Muscle layer of colon (tissue), 2 donors: ENCODE results near the gene EIF4E.
"Not testable (repeated sequence)": the region's sequence is repeated elsewhere in the genome, so short reads cannot be mapped to it uniquely, and the experiment has no call there.

ENCODE experiments used
- H3K27ac ChIP-seq: one replicate; pipeline ENCODE4 v1.7.0; 2013; ENCODE audit warnings: low read depth, mild to moderate bottlenecking, low read length, moderate library complexity
- H3K27me3 ChIP-seq, 2 donors: one replicate each; pipeline ENCODE4 v1.7.0; 2013; ENCODE audit warnings: low read length in 2 of 2, mild to moderate bottlenecking in 2 of 2; ENCODE audit not compliant: insufficient read depth in 2 of 2, control insufficient read depth in 1 of 2
- H3K36me3 ChIP-seq: one replicate; pipeline ENCODE4 v1.7.0; 2013; ENCODE audit warnings: mild to moderate bottlenecking, low read length; ENCODE audit not compliant: insufficient read depth
- H3K4me1 ChIP-seq: one replicate; pipeline ENCODE4 v1.7.0; 2013; ENCODE audit warnings: mild to moderate bottlenecking, low read length; ENCODE audit not compliant: insufficient read depth
- H3K4me3 ChIP-seq, 2 donors: one replicate each; pipeline ENCODE4 v1.7.0; 2013; ENCODE audit warnings: low read length in 2 of 2, low read depth in 1 of 2, mild to moderate bottlenecking in 1 of 2, moderate library complexity in 1 of 2
- H3K9ac ChIP-seq: one replicate; pipeline ENCODE4 v1.7.0; 2013; ENCODE audit warnings: low read length
- H3K9me3 ChIP-seq: one replicate; pipeline ENCODE4 v1.7.0; 2013; ENCODE audit warnings: mild to moderate bottlenecking, low read length
- donor health status: abdominal sarcoma.
- donor health status: Adenocarcinoma of cecum.

EIF4E gene

DNA sequence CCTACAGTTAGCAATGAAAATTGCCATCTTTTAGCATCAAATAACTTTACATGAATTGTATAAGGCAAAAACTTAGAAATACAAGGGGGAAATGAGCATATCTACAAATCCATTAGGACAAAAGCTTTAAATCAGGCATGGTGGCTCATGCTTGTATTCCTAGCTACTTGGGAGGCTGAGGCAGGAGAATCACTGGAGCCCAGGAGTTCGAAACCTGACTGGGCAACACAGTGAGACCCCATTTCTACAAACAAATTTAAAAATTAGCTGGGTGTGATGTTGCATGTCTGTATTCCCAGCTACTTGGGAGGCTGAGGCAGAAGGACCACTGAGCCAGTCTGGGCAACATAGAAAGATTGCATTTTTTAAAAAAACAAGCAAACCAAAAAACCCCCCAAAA is 61.3 kb downstream of the EIF4E start:
- Histone ChIP-seq H3K9ac (no peak overlapping the region), H3K4me1 (no peaks in the 10 kb centered on the region), H3K27me3 (no peaks in the 10 kb centered on the region), H3K4me3 (no peak overlapping the region), H3K9me3 (no peaks in the 10 kb centered on the region), H3K27ac (no peak overlapping the region), H3K36me3 (no peaks in the 10 kb centered on the region)

DNA sequence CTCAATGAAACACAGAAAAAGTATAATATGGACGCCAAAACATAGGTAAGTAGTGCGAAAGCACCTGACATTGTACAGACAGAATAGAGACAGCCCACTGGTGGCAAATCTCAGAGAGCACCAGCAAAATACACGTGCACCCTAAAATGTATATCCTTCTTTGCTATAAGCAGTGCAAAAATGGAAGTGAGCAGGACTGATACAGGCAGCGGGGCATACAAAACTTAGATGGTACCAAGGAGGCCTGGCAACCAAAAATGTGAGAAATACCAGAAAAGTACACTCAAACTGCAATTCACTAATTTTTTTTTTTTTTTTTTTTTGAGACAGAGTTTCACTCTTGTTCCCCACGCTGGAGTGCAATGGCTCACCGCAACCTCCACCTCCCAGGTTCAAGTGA is 63.9 kb downstream of the EIF4E start:
- no peak overlapping the region for H3K9ac ChIP-seq
- no peak overlapping the region for H3K4me3 ChIP-seq
- H3K27ac ChIP-seq, result no peak overlapping the region
- no peaks in the 10 kb centered on the region for H3K36me3 ChIP-seq
- no peaks in the 10 kb centered on the region for H3K27me3 ChIP-seq
- H3K4me1 ChIP-seq, result no peaks in the 10 kb centered on the region
- H3K9me3 ChIP-seq, result no peaks in the 10 kb centered on the region

DNA sequence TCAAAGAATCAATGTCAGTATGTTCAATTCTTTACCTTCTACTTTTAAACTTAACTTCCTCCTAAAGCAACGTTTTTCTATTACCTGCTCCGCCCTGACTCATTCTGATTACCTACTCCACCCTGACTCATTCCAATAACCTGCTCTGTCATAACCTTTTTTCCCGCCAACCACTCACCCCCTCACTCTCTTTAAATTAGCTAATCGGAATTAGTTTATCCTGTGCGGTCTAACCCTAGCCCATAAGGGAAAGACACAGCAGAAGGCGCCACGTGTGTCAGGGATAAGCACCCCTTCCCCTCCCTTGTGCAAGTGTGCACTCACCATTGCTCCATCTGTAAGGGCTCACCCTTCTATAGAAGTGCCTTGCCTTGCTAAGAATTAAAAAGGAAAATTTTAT is 64.4 kb downstream of the EIF4E start:
- H3K36me3 ChIP-seq, result no peaks in the 10 kb centered on the region
- no peaks in the 10 kb centered on the region for H3K9me3 ChIP-seq
- no peak overlapping the region for H3K4me3 ChIP-seq
- H3K4me1 ChIP-seq, result no peaks in the 10 kb centered on the region
- no peaks in the 10 kb centered on the region for H3K27me3 ChIP-seq
- no peak overlapping the region for H3K27ac ChIP-seq
- no peak overlapping the region for H3K9ac ChIP-seq

DNA sequence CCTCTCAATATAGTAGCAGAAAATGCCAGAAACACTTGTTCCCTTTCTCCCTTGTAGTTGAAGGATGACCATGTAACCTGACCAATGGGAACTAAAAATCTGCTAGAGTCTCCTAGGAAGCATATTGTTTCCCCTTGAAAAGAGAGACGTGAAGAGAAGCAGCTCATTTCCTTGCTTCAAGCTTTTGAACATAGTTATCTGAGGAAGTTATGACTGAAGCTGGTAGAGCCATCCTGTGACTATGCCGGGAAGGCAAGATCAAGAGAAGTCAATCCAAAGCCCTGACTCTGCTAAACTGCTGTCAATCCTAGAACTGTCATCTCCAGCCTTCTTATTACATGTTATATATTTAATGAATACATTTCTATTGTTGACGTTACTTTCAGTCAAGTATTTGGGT is 66.6 kb downstream of the EIF4E start:
- H3K9me3 ChIP-seq, result no peaks in the 10 kb centered on the region
- H3K9ac ChIP-seq, result no peak overlapping the region
- no peaks in the 10 kb centered on the region for H3K4me1 ChIP-seq
- H3K27ac ChIP-seq, result no peak overlapping the region
- H3K4me3 ChIP-seq, result no peak overlapping the region
- H3K36me3 ChIP-seq, result no peaks in the 10 kb centered on the region
- H3K27me3 ChIP-seq, result no peaks in the 10 kb centered on the region

DNA sequence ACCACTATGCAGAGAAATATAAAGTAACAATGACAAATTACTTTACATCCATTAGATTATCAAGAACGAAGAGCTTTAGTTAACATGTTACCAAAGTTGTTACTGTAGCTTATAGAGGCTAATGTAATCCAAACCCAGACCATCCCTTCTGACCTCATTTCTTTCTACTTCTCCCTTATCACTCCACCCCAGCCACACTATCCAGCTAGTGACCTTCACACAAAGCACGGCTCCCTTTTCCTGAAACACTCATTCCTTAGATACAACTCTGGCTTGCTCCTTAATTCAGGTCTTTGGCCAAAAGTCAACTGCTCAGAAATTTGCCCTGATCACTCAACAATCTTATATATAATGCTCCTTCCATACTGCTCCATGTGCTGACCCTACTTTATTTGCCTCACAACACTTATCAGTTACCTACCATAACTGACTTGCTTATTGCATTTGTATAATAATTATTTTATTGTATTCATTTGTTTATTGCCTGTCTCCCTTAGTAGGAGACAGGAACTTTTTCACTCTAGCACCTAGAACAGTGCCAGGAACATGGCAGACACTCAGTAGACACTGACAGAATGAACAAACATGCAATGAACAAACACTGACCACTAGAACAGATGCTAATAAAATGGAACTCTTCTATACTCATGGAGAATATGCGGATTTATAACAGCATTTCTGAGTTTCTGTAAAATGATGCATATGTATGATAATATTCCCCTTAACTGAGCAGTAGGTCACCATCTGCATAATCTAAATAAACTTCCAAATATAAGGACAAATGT is 67.6 kb downstream of the EIF4E start:
- H3K9ac ChIP-seq, result no peak overlapping the region
- H3K36me3 ChIP-seq, result no peaks in the 10 kb centered on the region
- H3K27me3 ChIP-seq, result no peaks in the 10 kb centered on the region
- no peak overlapping the region for H3K4me3 ChIP-seq
- no peaks in the 10 kb centered on the region for H3K9me3 ChIP-seq
- no peak overlapping the region for H3K27ac ChIP-seq
- no peaks in the 10 kb centered on the region for H3K4me1 ChIP-seq

DNA sequence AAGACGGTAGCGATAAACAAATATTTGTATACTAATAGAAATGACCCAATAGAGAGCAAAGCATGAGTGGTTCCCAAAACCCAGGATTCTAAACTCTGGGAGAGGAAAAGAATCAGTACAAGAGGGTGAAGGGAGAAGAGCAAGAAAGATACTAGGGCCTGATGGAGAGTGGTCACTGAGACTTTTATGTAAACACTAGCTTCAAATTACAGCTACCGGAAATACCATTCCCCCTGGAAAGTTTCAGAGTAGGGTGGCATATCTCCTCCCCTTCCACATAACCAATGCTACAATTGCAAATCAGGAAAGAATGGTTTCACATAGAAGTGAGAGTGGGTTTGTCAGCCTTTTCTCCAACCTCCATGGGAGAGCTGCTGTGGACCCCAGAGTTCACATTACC is 77.1 kb downstream of the EIF4E start:
- no peak overlapping the region for H3K9ac ChIP-seq
- no peak overlapping the region for H3K4me3 ChIP-seq
- no peaks in the 10 kb centered on the region for H3K27me3 ChIP-seq
- H3K9me3 ChIP-seq, result no peaks in the 10 kb centered on the region
- H3K36me3 ChIP-seq, result no peaks in the 10 kb centered on the region
- H3K27ac ChIP-seq, result no peak overlapping the region
- no peaks in the 10 kb centered on the region for H3K4me1 ChIP-seq

DNA sequence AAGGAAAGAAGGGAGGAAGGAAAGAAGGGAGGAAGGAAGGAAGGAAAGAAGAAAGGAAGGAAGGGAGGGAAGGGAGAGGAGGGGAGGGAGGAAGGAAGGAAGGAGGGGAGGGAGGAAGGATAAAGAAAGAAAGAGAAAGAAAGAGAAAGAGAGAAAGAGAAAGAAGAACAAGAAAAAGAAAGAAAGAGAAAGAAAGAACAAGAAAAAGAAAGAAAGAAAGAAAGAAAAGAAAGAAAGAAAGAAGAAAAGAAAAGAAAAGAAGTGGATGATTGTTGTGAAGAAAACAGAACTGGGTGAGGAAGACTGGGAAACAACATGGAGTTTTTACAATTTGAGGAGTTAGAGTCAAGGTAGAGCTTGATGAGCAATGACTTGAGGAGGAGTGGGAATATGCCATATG is 78.0 kb downstream of the EIF4E start:
- Histone ChIP-seq H3K27ac (no peak overlapping the region), H3K36me3 (no peaks in the 10 kb centered on the region), H3K4me3 (no peak overlapping the region), H3K9ac (no peak overlapping the region), H3K9me3 (no peaks in the 10 kb centered on the region), H3K27me3 (no peaks in the 10 kb centered on the region), H3K4me1 (no peaks in the 10 kb centered on the region)

DNA sequence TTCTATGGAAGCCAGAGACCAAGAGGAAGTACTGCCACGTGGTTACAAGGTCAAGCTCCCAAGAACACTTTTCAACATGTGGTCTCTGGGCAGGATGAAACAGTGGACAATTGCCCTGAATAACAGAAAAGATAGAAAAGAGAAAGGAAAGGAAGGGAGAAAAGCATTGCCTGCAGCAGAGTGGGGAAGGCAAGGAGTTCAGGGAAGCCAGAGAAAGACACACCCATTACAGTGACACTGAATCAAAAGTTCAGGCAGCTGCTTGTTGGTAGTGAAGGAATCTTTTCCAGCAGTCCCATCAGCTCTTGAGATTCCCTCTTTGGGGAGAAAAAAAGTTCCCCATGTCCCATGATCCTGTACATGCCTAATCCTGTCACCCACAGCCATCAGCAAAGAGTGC is 80.5 kb downstream of the EIF4E start:
- H3K36me3 ChIP-seq, result no peaks in the 10 kb centered on the region
- H3K9ac ChIP-seq, result no peak overlapping the region
- no peak overlapping the region for H3K4me3 ChIP-seq
- H3K9me3 ChIP-seq, result no peaks in the 10 kb centered on the region
- H3K4me1 ChIP-seq, result no peaks in the 10 kb centered on the region
- no peaks in the 10 kb centered on the region for H3K27me3 ChIP-seq
- H3K27ac ChIP-seq, result no peak overlapping the region

DNA sequence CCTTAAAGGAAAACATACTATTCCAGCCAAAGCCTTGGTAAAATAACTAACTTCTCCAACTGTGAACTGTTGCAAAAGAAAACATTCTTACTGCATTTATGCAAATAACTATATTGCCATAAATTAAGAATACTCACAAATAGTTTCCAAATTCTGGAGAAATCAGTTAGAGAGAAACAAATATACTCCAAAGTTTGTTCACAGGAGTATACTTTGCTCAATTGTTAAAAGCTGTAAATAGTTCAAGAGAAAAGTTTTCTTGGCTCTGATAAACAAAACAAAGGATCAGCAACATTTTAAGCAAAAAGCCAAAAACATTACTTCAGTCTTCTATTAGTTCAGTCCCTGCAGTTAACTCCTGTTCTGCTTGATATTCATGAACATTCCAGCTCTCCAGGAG is 83.0 kb downstream of the EIF4E start:
- Histone ChIP-seq H3K4me3 (no peak overlapping the region), H3K9me3 (no peaks in the 10 kb centered on the region), H3K27ac (no peak overlapping the region), H3K36me3 (no peaks in the 10 kb centered on the region), H3K9ac (no peak overlapping the region), H3K27me3 (no peaks in the 10 kb centered on the region), H3K4me1 (no peaks in the 10 kb centered on the region)

DNA sequence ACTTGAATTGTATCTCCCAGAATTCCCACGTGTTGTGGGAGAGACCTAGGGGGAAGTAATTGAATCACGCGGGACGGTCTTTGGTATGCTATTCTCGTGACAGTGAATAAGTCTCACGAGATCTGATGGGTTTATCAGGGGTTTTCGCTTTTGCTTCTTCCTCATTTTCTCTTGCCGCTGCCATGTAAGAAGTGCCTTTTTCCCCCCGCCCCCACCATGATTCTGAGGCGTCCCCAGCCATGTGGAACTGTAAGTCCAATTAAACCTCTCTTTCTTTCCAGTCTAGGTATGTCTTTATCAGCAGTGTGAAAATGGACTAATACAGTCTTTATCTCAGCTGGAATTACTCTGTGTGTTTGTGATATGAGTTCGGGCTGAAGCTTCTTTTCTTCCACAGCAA is 86.0 kb downstream of the EIF4E start:
- not testable (repeated sequence) for H3K36me3 ChIP-seq, H3K4me3 ChIP-seq, H3K9ac ChIP-seq, H3K27me3 ChIP-seq, H3K9me3 ChIP-seq, H3K4me1 ChIP-seq, H3K27ac ChIP-seq

DNA sequence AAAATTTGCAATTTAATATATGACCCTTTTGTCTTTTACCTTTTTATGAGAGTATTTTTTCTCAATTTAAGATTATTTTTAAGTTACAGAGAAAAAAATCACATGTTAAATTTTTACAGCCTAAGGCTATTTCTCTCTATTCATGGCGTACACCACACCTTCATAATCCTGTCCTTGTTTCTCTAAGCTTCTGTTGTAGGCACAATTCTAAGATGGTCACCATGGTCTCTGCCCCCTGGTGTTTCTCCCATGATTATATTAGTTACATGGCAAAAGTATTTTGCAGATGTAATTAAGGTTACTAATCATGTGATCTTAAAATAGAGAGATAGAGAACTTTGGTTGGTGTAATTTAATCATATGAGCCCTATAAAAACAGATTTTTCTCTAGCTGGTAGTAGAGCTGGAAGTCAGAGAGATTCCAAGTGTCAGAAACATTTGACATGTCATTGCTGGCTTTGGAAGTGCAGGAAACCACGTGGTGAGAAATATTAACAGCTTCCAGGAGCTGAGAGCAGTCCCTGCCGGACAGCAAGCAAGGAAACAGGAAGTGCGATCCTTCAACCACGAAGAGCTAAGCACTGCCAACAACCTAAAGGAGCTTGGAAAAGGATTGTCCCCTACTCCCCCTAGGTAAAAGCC is 89.8 kb downstream of the EIF4E start:
- H3K4me1 ChIP-seq, result no peaks in the 10 kb centered on the region
- no peaks in the 10 kb centered on the region for H3K27me3 ChIP-seq
- H3K36me3 ChIP-seq, result no peaks in the 10 kb centered on the region
- no peak overlapping the region for H3K9ac ChIP-seq
- H3K27ac ChIP-seq, result no peak overlapping the region
- no peaks in the 10 kb centered on the region for H3K9me3 ChIP-seq
- H3K4me3 ChIP-seq, result no peak overlapping the region

DNA sequence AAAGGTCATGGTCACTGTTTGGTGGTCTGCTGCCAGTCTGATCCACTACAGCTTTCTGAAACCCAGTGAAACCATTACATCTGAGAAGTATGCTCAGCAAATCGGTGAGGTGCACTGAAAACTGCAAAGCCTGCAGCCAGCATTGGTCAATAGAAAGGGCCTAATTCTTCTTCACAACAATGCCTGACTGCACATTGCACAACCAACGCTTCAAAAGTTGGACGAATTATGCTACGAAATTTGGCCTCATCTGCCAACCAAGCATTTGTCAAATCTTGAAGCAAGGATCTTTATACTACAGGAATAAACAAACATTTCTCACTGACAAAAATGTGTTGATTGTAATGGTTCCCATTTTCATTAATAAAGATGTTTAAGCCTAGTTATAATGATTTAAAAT is 90.4 kb downstream of the EIF4E start:
- no peaks in the 10 kb centered on the region for H3K9me3 ChIP-seq
- no peak overlapping the region for H3K4me3 ChIP-seq
- no peak overlapping the region for H3K9ac ChIP-seq
- H3K27me3 ChIP-seq, result no peaks in the 10 kb centered on the region
- no peak overlapping the region for H3K27ac ChIP-seq
- H3K36me3 ChIP-seq, result no peaks in the 10 kb centered on the region
- no peaks in the 10 kb centered on the region for H3K4me1 ChIP-seq
